Endothelial cell of umbilical vein (primary cell): ENCODE measurements around the gene LTBP2. TPM values are rescaled to one million over a fixed set of nuclear protein-coding genes. Genes with fewer than 3 reads are reported as not detected.

Experiments
- BruUV-seq: library from RNA; stranded (reverse); fragments of 400-500 nt; replicated peaks from 2 replicates; lab custom pipeline; 2021; lab: Mats Ljungman, UMichigan
- CTCF ChIA-PET: fragments of 300-600, 350-600 bp; sonication (Branson Sonifier 250); formaldehyde crosslinking; loops from one replicate; lab custom pipeline; 2021; ENCODE audit warnings: antibody characterized with exemption, inconsistent platforms; lab: Charles Lee
- POLR2A ChIA-PET: fragments of 300-600, 350-600 bp; sonication (Branson Sonifier 250); formaldehyde crosslinking; loops from one replicate; lab custom pipeline; 2021; ENCODE audit warnings: antibody characterized with exemption, inconsistent platforms; lab: Charles Lee
- DNase-seq: peaks from one replicate; pipeline ENCODE4 v3.0.0-alpha.2; 2011; ENCODE audit warnings: low read depth, low spot score
- FAIRE-seq: peaks from 2 replicates; lab custom pipeline; 2011; peaks lifted over from hg19 to GRCh38; lab: Jason Lieb, UNC
- H2AFZ ChIP-seq: 2 replicates; pipeline ENCODE4 v1.6.0; 2012; ENCODE audit warnings: low read depth, low read length, control low read depth, inconsistent platforms
- H3K27ac ChIP-seq: 2 replicates; pipeline ENCODE4 v1.5.1; 2011; ENCODE audit warnings: low read depth, mild to moderate bottlenecking, control low read depth, low read length, moderate library complexity; ENCODE audit not compliant: insufficient read depth
- H3K27me3 ChIP-seq, 2 experiments: 2 replicates each; pipeline versions ENCODE4 v1.6.0 to v1.6.1; 2011; ENCODE audit warnings: low read length in 2 of 2, mixed read lengths in 1 of 2; ENCODE audit not compliant: control insufficient read depth in 2 of 2, insufficient read depth in 2 of 2
- H3K36me3 ChIP-seq, 2 experiments: 2 replicates in 1 of 2; 3 replicates in 1 of 2; pipeline ENCODE4 v1.5.1; 2011; ENCODE audit warnings: low read length in 2 of 2, mild to moderate bottlenecking in 1 of 2, moderate library complexity in 1 of 2; ENCODE audit not compliant: control insufficient read depth in 2 of 2, insufficient read depth in 2 of 2; ENCODE audit errors: extremely low read depth in 1 of 2
- H3K4me1 ChIP-seq: 3 replicates; pipeline ENCODE4 v1.5.1; 2011; ENCODE audit warnings: mild to moderate bottlenecking, low read length; ENCODE audit not compliant: control insufficient read depth, insufficient read depth; ENCODE audit errors: extremely low read depth
- H3K4me2 ChIP-seq: 2 replicates; pipeline ENCODE4 v1.6.1; 2011; ENCODE audit warnings: low read length, control low read depth, mixed read lengths; ENCODE audit not compliant: insufficient read depth
- H3K4me3 ChIP-seq, 3 experiments: fragments of 200-600 bp in 1 of 3; sonication (generic), shearing (Covaris generic) in 1 of 3; replicated peaks in 1 of 3; 2 replicates each; pipeline ENCODE4 v1.5.1; 2011 to 2016; ENCODE audit warnings: control low read depth in 3 of 3, low read length in 3 of 3, mild to moderate bottlenecking in 2 of 3, inconsistent platforms in 1 of 3, low read depth in 1 of 3, moderate library complexity in 1 of 3; ENCODE audit not compliant: insufficient read depth in 1 of 3
- H3K79me2 ChIP-seq: 2 replicates; pipeline ENCODE4 v1.6.0; 2012; ENCODE audit warnings: low read length, inconsistent platforms; ENCODE audit not compliant: control insufficient read depth, insufficient read depth
- H3K9ac ChIP-seq: replicated peaks from 2 replicates; pipeline ENCODE3; 2011; ENCODE audit warnings: low read length, control low read depth; ENCODE audit not compliant: insufficient read depth; ENCODE audit errors: extremely low read depth
- H3K9me1 ChIP-seq: replicated peaks from 3 replicates; pipeline ENCODE4 v1.6.0; 2011; ENCODE audit warnings: mild to moderate bottlenecking, low read length; ENCODE audit not compliant: control insufficient read depth, insufficient read depth; ENCODE audit errors: extremely low read depth
- H3K9me3 ChIP-seq: replicated peaks from 2 replicates; pipeline ENCODE4 v1.5.1; 2012; ENCODE audit warnings: low read length, inconsistent platforms; ENCODE audit not compliant: control insufficient read depth, insufficient read depth
- H4K20me1 ChIP-seq: replicated peaks from 2 replicates; pipeline ENCODE3; 2011; ENCODE audit warnings: mild to moderate bottlenecking, low read length; ENCODE audit not compliant: control insufficient read depth, insufficient read depth; ENCODE audit errors: extremely low read depth
- EZH2 ChIP-seq: IDR thresholded peaks from 2 replicates; pipeline ENCODE4 v1.6.1; 2012; ENCODE audit warnings: borderline replicate concordance, low read depth, mild to moderate bottlenecking, moderate library complexity, low read length, inconsistent platforms; ENCODE audit not compliant: severe bottlenecking
- FOS ChIP-seq: IDR thresholded peaks from 2 replicates; pipeline ENCODE4 v1.6.1; 2011; ENCODE audit warnings: mild to moderate bottlenecking, low read length, moderate library complexity, borderline replicate concordance; ENCODE audit not compliant: insufficient read depth
- GATA2 ChIP-seq: IDR thresholded peaks from 2 replicates; pipeline ENCODE4 v1.7.0; 2011; ENCODE audit warnings: low read depth, mild to moderate bottlenecking, moderate library complexity, mixed read lengths, low read length; ENCODE audit not compliant: insufficient read length, insufficient read depth
- MYC ChIP-seq: IDR thresholded peaks from one replicate; pipeline ENCODE4 v1.6.1; 2011; ENCODE audit warnings: mild to moderate bottlenecking, low read depth, low read length
- POLR2A ChIP-seq: IDR thresholded peaks from 2 replicates; pipeline ENCODE4 v1.6.1; 2012; ENCODE audit warnings: low read depth, mild to moderate bottlenecking, control low read depth, low read length
- POLR2AphosphoS5 ChIP-seq: IDR thresholded peaks from 2 replicates; pipeline ENCODE4 v1.6.1; 2012; ENCODE audit warnings: low read depth, mild to moderate bottlenecking, control low read depth, low read length, moderate library complexity; ENCODE audit not compliant: insufficient read depth
- dilution Hi-C: fragments of 300-500 bp; cut with MboI; formaldehyde crosslinking; loops from one replicate; pipeline ENCODE4 v1.15.0; 2019; ENCODE audit warnings: low sequenced_read_pairs; ENCODE audit not compliant: extremely low pct_ligation_motif_present
- intact Hi-C: fragments of 100-400 bp; cut with micrococcal nuclease; formaldehyde crosslinking; loops from one replicate; pipeline ENCODE4 v1.10.0; 2022
- polyA plus RNA-seq, 4 experiments: library from polyadenylated mRNA; depleted of rRNA in 3 of 4; stranded (reverse) in 3 of 4; unstranded in 1 of 4; fragments of >200 nt; gene quantifications; 2 replicates each; pipeline versions ENCODE4 v1.2.1 to v1.2.3, GENCODE V29; 2011 to 2012; ENCODE audit warnings: missing spikeins in 1 of 4
- total RNA-seq: library from RNA; stranded (reverse); gene quantifications from 2 replicates; pipeline ENCODE4 v1.2.3, GENCODE V29; 2021
- TF ChIP-seq, protein P1 (sequence below), 2 donors: IDR thresholded peaks; 1 replicate in 1 of 2; 2 replicates in 1 of 2; pipeline ENCODE4 v1.5.1; 2011; ENCODE audit warnings: low read length in 2 of 2, mild to moderate bottlenecking in 2 of 2, moderate library complexity in 2 of 2, control low read depth in 1 of 2, inconsistent platforms in 1 of 2, low read depth in 1 of 2; ENCODE audit not compliant: insufficient read depth in 1 of 2; ENCODE audit errors: extremely low read depth in 1 of 2
- TF ChIP-seq, protein P2 (sequence below): IDR thresholded peaks from 2 replicates; pipeline ENCODE4 v1.6.1; 2011; ENCODE audit not compliant: insufficient read depth, insufficient read length

Gene LTBP2
- total and polyA plus RNA-seq, 2 donors (not counting 3 experiments of a cell fraction or from before 2014, with no cell fraction given): 209 to 268 TPM

GRCh38 chr14:74495356-74495755 is 116.7 kb downstream of the LTBP2 start:
- no TSS peak for BruUV-seq
- DNase-seq (no peak), FAIRE-seq (peak; percentile 37)
- CTCF ChIA-PET: no interaction called here
- no peaks in the 10 kb centered on the region for H4K20me1 ChIP-seq
- peaks cover 15% of the 10 kb centered on the region for H3K79me2 ChIP-seq
- dilution Hi-C loops: no loop called here
- H3K27ac ChIP-seq: no peak overlapping the region
- H3K9ac ChIP-seq: no peak overlapping the region
- no peak overlapping the region for H3K4me3 ChIP-seq
- H3K9me3 ChIP-seq: no peaks in the 10 kb centered on the region
- no peaks in the 10 kb centered on the region for H3K27me3 ChIP-seq
- peaks cover 6 to 7% of the 10 kb centered on the region in 2 experiments for H3K36me3 ChIP-seq
- POLR2A ChIA-PET: no interaction called here
- intact Hi-C loops: no loop called here
- no peak overlapping the region for H2AFZ ChIP-seq
- H3K4me2 ChIP-seq: no peak overlapping the region
- peaks cover 31% of the 10 kb centered on the region for H3K4me1 ChIP-seq
- TF ChIP-seq POLR2A: no peak
- TF ChIP-seq MYC: no peak
- peak; percentile 6 for TF ChIP-seq FOS
- TF ChIP-seq GATA2: no peak
- TF ChIP-seq EZH2: no peak
- no peak for TF ChIP-seq POLR2AphosphoS5
- TF ChIP-seq, protein P1, sequence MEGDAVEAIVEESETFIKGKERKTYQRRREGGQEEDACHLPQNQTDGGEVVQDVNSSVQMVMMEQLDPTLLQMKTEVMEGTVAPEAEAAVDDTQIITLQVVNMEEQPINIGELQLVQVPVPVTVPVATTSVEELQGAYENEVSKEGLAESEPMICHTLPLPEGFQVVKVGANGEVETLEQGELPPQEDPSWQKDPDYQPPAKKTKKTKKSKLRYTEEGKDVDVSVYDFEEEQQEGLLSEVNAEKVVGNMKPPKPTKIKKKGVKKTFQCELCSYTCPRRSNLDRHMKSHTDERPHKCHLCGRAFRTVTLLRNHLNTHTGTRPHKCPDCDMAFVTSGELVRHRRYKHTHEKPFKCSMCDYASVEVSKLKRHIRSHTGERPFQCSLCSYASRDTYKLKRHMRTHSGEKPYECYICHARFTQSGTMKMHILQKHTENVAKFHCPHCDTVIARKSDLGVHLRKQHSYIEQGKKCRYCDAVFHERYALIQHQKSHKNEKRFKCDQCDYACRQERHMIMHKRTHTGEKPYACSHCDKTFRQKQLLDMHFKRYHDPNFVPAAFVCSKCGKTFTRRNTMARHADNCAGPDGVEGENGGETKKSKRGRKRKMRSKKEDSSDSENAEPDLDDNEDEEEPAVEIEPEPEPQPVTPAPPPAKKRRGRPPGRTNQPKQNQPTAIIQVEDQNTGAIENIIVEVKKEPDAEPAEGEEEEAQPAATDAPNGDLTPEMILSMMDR (IDR thresholded peaks at IDR 0.05; ENCODE audit: extremely low read depth in 1 of 2, insufficient read depth in 1 of 2, low read depth in 1 of 2, low read length in 2 of 2): no peak
- TF ChIP-seq, protein P2, sequence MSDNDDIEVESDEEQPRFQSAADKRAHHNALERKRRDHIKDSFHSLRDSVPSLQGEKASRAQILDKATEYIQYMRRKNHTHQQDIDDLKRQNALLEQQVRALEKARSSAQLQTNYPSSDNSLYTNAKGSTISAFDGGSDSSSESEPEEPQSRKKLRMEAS: no peak
- H3K9me1 ChIP-seq: no peaks in the 10 kb centered on the region
